Suprapubic skin (tissue), 4 donors: Measurements from ENCODE around the gene SIK3. TPM values are rescaled to one million over a fixed set of nuclear protein-coding genes. Genes with fewer than 3 reads are reported as not detected.

Source experiments
- DNase-seq, 2 donors: peaks; one replicate each; pipeline ENCODE4 v3.0.0-alpha.2; 2019; ENCODE audit warnings: low spot score in 2 of 2
- H3K27ac ChIP-seq: fragments of 200-600 bp; sonication (generic); one replicate; pipeline ENCODE4 v1.5.1; 2019
- H3K27me3 ChIP-seq: fragments of 200-600 bp; sonication (generic); one replicate; pipeline ENCODE4 v1.5.1; 2019
- H3K36me3 ChIP-seq: fragments of 200-600 bp; sonication (generic); one replicate; pipeline ENCODE4 v1.5.1; 2019
- H3K4me1 ChIP-seq: fragments of 200-600 bp; sonication (generic); one replicate; pipeline ENCODE4 v1.5.1; 2019
- H3K4me3 ChIP-seq: fragments of 200-600 bp; sonication (generic); one replicate; pipeline ENCODE4 v1.5.1; 2019; ENCODE audit warnings: mild to moderate bottlenecking
- H3K9me3 ChIP-seq: fragments of 200-600 bp; sonication (generic); one replicate; pipeline ENCODE4 v1.5.1; 2019
- EP300 ChIP-seq: sonication (generic); formaldehyde crosslinking; IDR thresholded peaks from one replicate; pipeline ENCODE4 v1.6.1; 2017; ENCODE audit warnings: antibody characterized with exemption
- POLR2A ChIP-seq, 2 donors: fragments of 450-650 bp; IDR thresholded peaks; one replicate each; pipeline ENCODE4 v1.6.1; 2017; ENCODE audit warnings: antibody characterized with exemption in 2 of 2, mild to moderate bottlenecking in 2 of 2, moderate library complexity in 2 of 2
- POLR2AphosphoS5 ChIP-seq, 3 donors: sonication (generic); formaldehyde crosslinking; IDR thresholded peaks; one replicate each; pipeline ENCODE4 v1.6.1; 2017; ENCODE audit warnings: antibody characterized with exemption in 3 of 3
- WGBS: methylation state at CpG from one replicate; pipeline ENCODE4 v1.1.5; 2018; 5-methylcytosine and 5-hydroxymethylcytosine counted together
- total RNA-seq, 4 donors: library from RNA; depleted of rRNA; stranded (reverse); fragments of >200 nt; gene quantifications; one replicate each; pipeline ENCODE4 v1.1.0, GENCODE V29; 2016
- TF ChIP-seq, protein P1 (sequence below), 2 donors: fragments of 200-600 bp in 1 of 2; fragments of 450-650 bp in 1 of 2; sonication (generic) in 1 of 2; IDR thresholded peaks; one replicate each; pipeline ENCODE4 v1.5.1; 2016 to 2019; ENCODE audit warnings: antibody characterized with exemption in 2 of 2, mild to moderate bottlenecking in 1 of 2, moderate library complexity in 1 of 2

The SIK3 gene
- total RNA-seq, 4 donors from 2014 or later = 31.6 to 60.8 (median 37.5) TPM

DNA sequence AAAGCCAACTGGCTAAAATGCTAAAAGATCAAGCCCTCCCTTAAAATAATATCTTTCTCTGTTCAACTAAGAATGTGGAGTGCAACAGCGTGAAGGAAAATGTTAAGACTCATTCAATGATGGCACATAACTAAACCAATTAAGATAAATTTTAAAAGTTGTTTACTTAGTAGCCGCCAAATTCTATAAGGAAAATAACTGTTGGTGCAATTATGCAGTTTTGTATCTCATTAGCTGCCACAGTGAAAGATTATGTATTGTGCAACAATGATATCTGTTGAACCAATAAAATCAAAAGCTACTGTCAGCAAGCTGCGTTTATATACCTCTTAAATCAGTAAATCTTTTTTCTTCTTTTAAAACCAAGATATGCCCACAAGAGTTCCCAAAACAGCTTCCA lies 55.5 kb downstream of the SIK3 start:
- H3K36me3 ChIP-seq = no peaks in the 10 kb centered on the region
- H3K4me3 ChIP-seq = no peak overlapping the region
- H3K9me3 ChIP-seq = no peaks in the 10 kb centered on the region
- H3K27me3 ChIP-seq = no peaks in the 10 kb centered on the region
- 67% methylated on average over 3 of the region's 3 CpGs for whole genome bisulfite sequencing
- peaks cover 63% of the 10 kb centered on the region for H3K4me1 ChIP-seq
- H3K27ac ChIP-seq = no peak overlapping the region
- no peak for TF ChIP-seq POLR2A (IDR thresholded peaks at IDR 0.05)
- TF ChIP-seq EP300 = no peak
- TF ChIP-seq POLR2AphosphoS5 (IDR thresholded peaks at IDR 0.05) = no peak
- TF ChIP-seq, protein P1, sequence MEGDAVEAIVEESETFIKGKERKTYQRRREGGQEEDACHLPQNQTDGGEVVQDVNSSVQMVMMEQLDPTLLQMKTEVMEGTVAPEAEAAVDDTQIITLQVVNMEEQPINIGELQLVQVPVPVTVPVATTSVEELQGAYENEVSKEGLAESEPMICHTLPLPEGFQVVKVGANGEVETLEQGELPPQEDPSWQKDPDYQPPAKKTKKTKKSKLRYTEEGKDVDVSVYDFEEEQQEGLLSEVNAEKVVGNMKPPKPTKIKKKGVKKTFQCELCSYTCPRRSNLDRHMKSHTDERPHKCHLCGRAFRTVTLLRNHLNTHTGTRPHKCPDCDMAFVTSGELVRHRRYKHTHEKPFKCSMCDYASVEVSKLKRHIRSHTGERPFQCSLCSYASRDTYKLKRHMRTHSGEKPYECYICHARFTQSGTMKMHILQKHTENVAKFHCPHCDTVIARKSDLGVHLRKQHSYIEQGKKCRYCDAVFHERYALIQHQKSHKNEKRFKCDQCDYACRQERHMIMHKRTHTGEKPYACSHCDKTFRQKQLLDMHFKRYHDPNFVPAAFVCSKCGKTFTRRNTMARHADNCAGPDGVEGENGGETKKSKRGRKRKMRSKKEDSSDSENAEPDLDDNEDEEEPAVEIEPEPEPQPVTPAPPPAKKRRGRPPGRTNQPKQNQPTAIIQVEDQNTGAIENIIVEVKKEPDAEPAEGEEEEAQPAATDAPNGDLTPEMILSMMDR (IDR thresholded peaks at IDR 0.05) = no peak
- DNase-seq = no peak

DNA sequence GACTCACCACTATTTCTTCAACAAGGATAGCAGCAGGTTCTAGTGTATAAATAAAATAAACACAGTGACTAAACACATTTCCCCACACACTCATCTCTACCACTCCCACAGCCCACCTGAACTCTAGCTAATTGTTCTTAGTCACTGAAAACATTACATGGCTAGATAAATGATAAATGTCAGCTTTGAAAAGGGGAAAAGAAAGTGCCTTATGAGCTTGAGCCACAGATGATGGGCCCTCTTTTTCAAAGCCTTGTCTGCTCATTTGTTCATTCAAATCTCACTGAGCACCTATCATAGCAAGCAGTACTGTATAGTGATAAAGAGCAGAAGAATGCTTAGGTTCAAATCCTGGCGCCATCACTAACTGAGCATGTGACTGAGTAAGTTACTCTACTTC lies 58.3 kb downstream of the SIK3 start:
- H3K27me3 ChIP-seq = no peaks in the 10 kb centered on the region
- no peak overlapping the region for H3K4me3 ChIP-seq
- H3K27ac ChIP-seq = no peak overlapping the region
- no peaks in the 10 kb centered on the region for H3K9me3 ChIP-seq
- no peak for DNase-seq
- peaks cover 59% of the 10 kb centered on the region for H3K4me1 ChIP-seq
- TF ChIP-seq, protein P1 (IDR thresholded peaks at IDR 0.05) = no peak
- TF ChIP-seq EP300 = no peak
- no peak for TF ChIP-seq POLR2AphosphoS5 (IDR thresholded peaks at IDR 0.05)
- no peak for TF ChIP-seq POLR2A (IDR thresholded peaks at IDR 0.05)
- H3K36me3 ChIP-seq = no peaks in the 10 kb centered on the region
- 42% methylated on average over 1 of the region's 1 CpG for WGBS

DNA sequence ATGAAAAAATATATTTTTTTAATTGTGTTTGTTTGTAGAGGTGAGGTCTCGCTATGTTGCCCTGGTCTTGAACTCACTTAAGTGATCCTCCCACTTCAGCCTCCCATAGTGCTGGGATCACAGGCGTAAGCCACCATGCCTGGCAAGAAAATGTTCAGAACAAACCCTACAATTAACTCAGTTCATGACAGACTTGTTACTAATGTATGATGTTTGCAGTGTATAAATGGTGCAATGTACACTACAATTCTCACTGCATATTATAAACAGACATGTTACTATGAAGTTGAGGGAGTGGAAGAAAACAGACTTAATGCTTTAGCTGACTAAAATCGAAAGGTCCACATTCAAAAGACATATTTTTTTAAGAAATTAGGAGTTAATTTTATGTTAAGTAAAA lies 59.0 kb downstream of the SIK3 start:
- Histone ChIP-seq H3K9me3 (no peaks in the 10 kb centered on the region), H3K4me1 (peaks cover 53% of the 10 kb centered on the region)
- WGBS = 95% methylated on average over 3 of the region's 3 CpGs

DNA sequence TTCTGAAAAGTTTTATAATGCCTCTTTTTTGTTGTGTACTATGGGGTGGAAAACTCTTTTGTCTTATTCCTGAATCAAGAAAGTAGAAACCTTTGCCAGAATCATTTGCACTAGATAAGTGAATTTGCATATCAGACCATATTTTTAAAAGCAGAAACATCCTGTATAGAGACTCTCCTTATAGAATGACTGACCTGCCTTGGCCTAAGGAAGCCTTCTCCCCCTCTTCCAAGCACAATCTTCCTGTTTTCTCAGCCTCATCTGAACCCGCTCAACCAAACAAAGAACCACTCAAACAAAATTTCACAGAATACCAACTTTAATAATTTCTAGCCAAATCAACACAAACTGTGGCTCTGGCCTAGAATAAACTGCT lies 60.3 kb downstream of the SIK3 start:
- TF ChIP-seq EP300 (no peak), POLR2A (IDR thresholded peaks at IDR 0.05) (no peak), POLR2AphosphoS5 (IDR thresholded peaks at IDR 0.05) (no peak)
- TF ChIP-seq, protein P1 (IDR thresholded peaks at IDR 0.05) = no peak
- H3K9me3 ChIP-seq = no peaks in the 10 kb centered on the region
- WGBS = 90% methylated on average over 1 of the region's 1 CpG
- no peaks in the 10 kb centered on the region for H3K27me3 ChIP-seq
- no peaks in the 10 kb centered on the region for H3K36me3 ChIP-seq
- H3K27ac ChIP-seq = no peak overlapping the region
- no peak for DNase-seq
- H3K4me1 ChIP-seq = peaks cover 46% of the 10 kb centered on the region
- no peak overlapping the region for H3K4me3 ChIP-seq

More for the DNA sequence above, 59.0 kb downstream of the SIK3 start:
- Histone ChIP-seq H3K27me3 (no peaks in the 10 kb centered on the region), H3K4me3 (no peak overlapping the region), H3K27ac (no peak overlapping the region), H3K36me3 (no peaks in the 10 kb centered on the region)
- TF ChIP-seq POLR2AphosphoS5 (IDR thresholded peaks at IDR 0.05) (no peak), EP300 (no peak), POLR2A (IDR thresholded peaks at IDR 0.05) (no peak)
- TF ChIP-seq, protein P1 (IDR thresholded peaks at IDR 0.05) = no peak
- no peak for DNase-seq

DNA sequence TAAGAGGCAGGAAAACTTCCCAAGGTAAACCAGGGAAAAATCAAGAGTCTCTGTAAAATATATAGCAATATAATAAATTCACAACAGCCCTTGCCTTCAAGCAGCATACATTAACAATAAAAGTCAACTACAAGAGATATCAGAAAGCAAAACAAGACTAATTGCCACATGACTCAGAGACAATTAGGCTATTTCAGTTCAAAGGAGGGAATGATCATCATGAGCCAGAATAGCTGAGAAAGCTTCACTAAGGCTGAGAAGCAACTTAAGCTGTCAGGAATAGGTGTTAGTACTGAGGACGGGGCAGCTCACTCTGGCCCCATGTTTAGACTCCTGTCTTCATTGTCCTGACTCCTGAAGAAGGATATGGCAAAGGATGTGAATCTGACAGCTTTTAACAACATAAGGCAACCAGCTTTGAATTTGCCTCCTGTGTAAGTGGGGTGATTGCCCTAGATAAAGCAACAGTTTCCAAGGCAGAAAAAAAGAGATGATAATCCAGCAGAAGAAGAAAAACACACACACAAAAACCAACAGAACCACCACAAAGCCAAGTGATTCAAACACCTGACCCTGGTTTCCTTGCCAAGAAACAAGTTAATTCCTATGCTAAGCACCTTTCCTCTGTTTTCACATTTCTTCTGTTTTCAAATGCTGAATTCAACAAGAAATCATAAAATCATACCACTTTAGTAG lies 60.8 kb downstream of the SIK3 start:
- Histone ChIP-seq H3K4me1 (peaks cover 42% of the 10 kb centered on the region), H3K36me3 (no peaks in the 10 kb centered on the region), H3K9me3 (no peaks in the 10 kb centered on the region), H3K27ac (no peak overlapping the region), H3K27me3 (no peaks in the 10 kb centered on the region), H3K4me3 (no peak overlapping the region)
- 44% methylated on average over 1 of the region's 1 CpG for WGBS
- no peak for DNase-seq
- TF ChIP-seq POLR2A (IDR thresholded peaks at IDR 0.05) (no peak), POLR2AphosphoS5 (IDR thresholded peaks at IDR 0.05) (no peak), EP300 (no peak)
- TF ChIP-seq, protein P1 (IDR thresholded peaks at IDR 0.05) = no peak
